ENCODE results near the gene NRN1L. TPM values are rescaled to one million over a fixed set of nuclear protein-coding genes. Genes with fewer than 3 reads are reported as not detected.
"Not testable (repeated sequence)": the region's sequence is repeated elsewhere in the genome, so short reads cannot be mapped to it uniquely, and the experiment has no call there.

Gene NRN1L
- total RNA-seq, 1 experiment from 2014 or later = not detected

GRCh38 chr16:67910158-67910557 lies 25.5 kb downstream of the NRN1L start:
- H4K20me1 ChIP-seq (ENCODE audit: low read length) = no peaks in the 10 kb centered on the region
- no peaks in the 10 kb centered on the region for H3K9me3 ChIP-seq (ENCODE audit: low read length)
- H3K79me2 ChIP-seq (ENCODE audit: low read length) = no peaks in the 10 kb centered on the region
- no peaks in the 10 kb centered on the region for H3K9me2 ChIP-seq (replicated peaks; ENCODE audit: low read length)
- H3K4me3 ChIP-seq (ENCODE audit: low read length) = no peak overlapping the region
- ChIA-PET POLR2A (ENCODE audit: unreplicated experiment) (no interaction called here), CTCF (no interaction called here)
- BruUV-seq (replicated peaks) = no TSS peak
- H3K27ac ChIP-seq (ENCODE audit: low read length) = no peak overlapping the region
- no peaks in the 10 kb centered on the region for H3F3A ChIP-seq (ENCODE audit: low read length, unreplicated experiment)
- no peak overlapping the region for H3K4me2 ChIP-seq (ENCODE audit: low read length)
- H3K36me3 ChIP-seq (ENCODE audit: low read depth, low read length) = no peaks in the 10 kb centered on the region
- intact Hi-C loops (cut with micrococcal nuclease) = no loop called here
- DNase-seq (no peak), ATAC-seq (no peak)
- no peak for TF ChIP-seq EZH2 (IDR thresholded peaks at IDR 0.05; ENCODE audit: low read length, unreplicated experiment)
- TF ChIP-seq EZH2phosphoT487 (IDR thresholded peaks at IDR 0.05; ENCODE audit: borderline replicate concordance, low read length) = no peak
- no peak for TF ChIP-seq CTCF (conservative IDR thresholded peaks at IDR 0.05; ENCODE audit: low read depth, low read length)
- no peak overlapping the region for H3K9ac ChIP-seq (ENCODE audit: low read length)
- no peaks in the 10 kb centered on the region for H3K27me3 ChIP-seq (ENCODE audit: low read length)
- H2AFZ ChIP-seq (ENCODE audit: low read length) = no peak overlapping the region
- H3K4me1 ChIP-seq (ENCODE audit: insufficient read depth, low read length) = no peaks in the 10 kb centered on the region

- ATAC-seq (no peak), DNase-seq (no peak)
- Histone ChIP-seq H3K36me3 (ENCODE audit: low read depth, low read length) (no peaks in the 10 kb centered on the region; the same call in 1 of the 2 replicates), H3K4me1 (ENCODE audit: insufficient read depth, low read length) (peaks cover 13% of the 10 kb centered on the region), H3K9me3 (ENCODE audit: low read length) (no peaks in the 10 kb centered on the region), H3K79me2 (ENCODE audit: low read length) (0 out of 2 replicates have a peak, but pooled peaks cover 4% of the 10 kb centered on the region), H3K27ac (ENCODE audit: low read length) (no peak overlapping the region), H3F3A (ENCODE audit: low read length, unreplicated experiment) (no peaks in the 10 kb centered on the region), H3K4me3 (ENCODE audit: low read length) (no peak overlapping the region), H3K27me3 (ENCODE audit: low read length) (no peaks in the 10 kb centered on the region), H3K9ac (ENCODE audit: low read length) (no peak overlapping the region), H2AFZ (ENCODE audit: low read length) (no peak overlapping the region), H3K4me2 (ENCODE audit: low read length) (no peak overlapping the region), H4K20me1 (ENCODE audit: low read length) (0 out of 2 replicates have a peak, but pooled peaks cover 5% of the 10 kb centered on the region), H3K9me2 (replicated peaks; ENCODE audit: low read length) (no peaks in the 10 kb centered on the region)
- TF ChIP-seq EZH2phosphoT487 (IDR thresholded peaks at IDR 0.05; ENCODE audit: borderline replicate concordance, low read length) = no peak
- TF ChIP-seq CTCF (conservative IDR thresholded peaks at IDR 0.05; ENCODE audit: low read depth, low read length) = no peak
- no peak for TF ChIP-seq EZH2 (IDR thresholded peaks at IDR 0.05; ENCODE audit: low read length, unreplicated experiment)
- POLR2A ChIA-PET (ENCODE audit: unreplicated experiment) = no interaction called here
- intact Hi-C loops (cut with micrococcal nuclease) = no loop called here
- CTCF ChIA-PET = no interaction called here
- no TSS peak for BruUV-seq (replicated peaks)
Observed at GRCh38 chr16:67914758-67915495, 30.2 kb downstream of the NRN1L start.

GRCh38 chr16:67915496-67915769 lies 30.7 kb downstream of the NRN1L start:
- intact Hi-C loops (cut with micrococcal nuclease); ATAC-seq; POLR2A ChIA-PET (ENCODE audit: unreplicated experiment); H3K4me2 ChIP-seq (ENCODE audit: low read length); H3K9ac ChIP-seq (ENCODE audit: low read length); H4K20me1 ChIP-seq (ENCODE audit: low read length); H3K9me3 ChIP-seq (ENCODE audit: low read length); H3K9me2 ChIP-seq (replicated peaks; ENCODE audit: low read length); H3K79me2 ChIP-seq (ENCODE audit: low read length); H2AFZ ChIP-seq (ENCODE audit: low read length); H3K4me3 ChIP-seq (ENCODE audit: low read length); DNase-seq; H3K27me3 ChIP-seq (ENCODE audit: low read length); H3F3A ChIP-seq (ENCODE audit: low read length, unreplicated experiment); H3K27ac ChIP-seq (ENCODE audit: low read length); H3K36me3 ChIP-seq (ENCODE audit: low read depth, low read length); CTCF ChIA-PET; BruUV-seq (replicated peaks): not testable (repeated sequence)
- peaks cover 13% of the 10 kb centered on the region for H3K4me1 ChIP-seq (ENCODE audit: insufficient read depth, low read length)
